ENCODE results near the gene PRKD1.

DNA sequence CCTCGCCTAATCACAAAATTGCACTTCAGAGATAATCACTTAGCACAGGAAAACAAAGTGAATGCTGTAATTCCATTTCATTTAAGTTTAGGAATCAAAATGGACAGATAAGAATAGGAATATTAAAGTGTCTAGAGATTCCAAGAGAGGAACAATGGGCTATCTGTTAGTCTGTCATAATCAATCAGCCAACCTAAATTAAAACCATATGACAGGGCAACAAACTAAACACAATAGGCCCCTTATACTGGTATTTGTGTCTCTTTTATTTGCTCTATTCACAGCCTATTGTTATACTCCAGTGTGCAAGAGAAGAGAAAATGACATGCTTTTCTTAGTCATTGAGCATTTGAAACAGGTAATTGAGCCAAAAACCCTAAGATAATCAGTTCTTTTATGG, 259.4 kb downstream of the PRKD1 start:
- TF ChIP-seq, protein P1, sequence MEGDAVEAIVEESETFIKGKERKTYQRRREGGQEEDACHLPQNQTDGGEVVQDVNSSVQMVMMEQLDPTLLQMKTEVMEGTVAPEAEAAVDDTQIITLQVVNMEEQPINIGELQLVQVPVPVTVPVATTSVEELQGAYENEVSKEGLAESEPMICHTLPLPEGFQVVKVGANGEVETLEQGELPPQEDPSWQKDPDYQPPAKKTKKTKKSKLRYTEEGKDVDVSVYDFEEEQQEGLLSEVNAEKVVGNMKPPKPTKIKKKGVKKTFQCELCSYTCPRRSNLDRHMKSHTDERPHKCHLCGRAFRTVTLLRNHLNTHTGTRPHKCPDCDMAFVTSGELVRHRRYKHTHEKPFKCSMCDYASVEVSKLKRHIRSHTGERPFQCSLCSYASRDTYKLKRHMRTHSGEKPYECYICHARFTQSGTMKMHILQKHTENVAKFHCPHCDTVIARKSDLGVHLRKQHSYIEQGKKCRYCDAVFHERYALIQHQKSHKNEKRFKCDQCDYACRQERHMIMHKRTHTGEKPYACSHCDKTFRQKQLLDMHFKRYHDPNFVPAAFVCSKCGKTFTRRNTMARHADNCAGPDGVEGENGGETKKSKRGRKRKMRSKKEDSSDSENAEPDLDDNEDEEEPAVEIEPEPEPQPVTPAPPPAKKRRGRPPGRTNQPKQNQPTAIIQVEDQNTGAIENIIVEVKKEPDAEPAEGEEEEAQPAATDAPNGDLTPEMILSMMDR (conservative IDR thresholded peaks at IDR 0.05 in 1 of 2, IDR thresholded peaks at IDR 0.05 in 1 of 2; ENCODE audit: low read depth in 1 of 2, low read length in 2 of 2): no peak
- TF ChIP-seq EZH2 (IDR thresholded peaks at IDR 0.05; ENCODE audit: low read length, missing control alignments): no peak
